Ishikawa (cell line): ENCODE measurements around the gene FGL2.

ENCODE experiments used
- CEBPB ChIP-seq: IDR thresholded peaks from 2 replicates; pipeline ENCODE4 v1.6.1; 2012
- CREB1 ChIP-seq: IDR thresholded peaks from 2 replicates; pipeline ENCODE4 v1.6.1; 2012; ENCODE audit warnings: low read depth
- EGR1 ChIP-seq: IDR thresholded peaks from 2 replicates; pipeline ENCODE4 v1.6.1; 2012
- EP300 ChIP-seq: IDR thresholded peaks from 2 replicates; pipeline ENCODE4 v1.6.1; 2012; ENCODE audit warnings: borderline replicate concordance
- FOXM1 ChIP-seq: IDR thresholded peaks from 2 replicates; pipeline ENCODE4 v1.6.1; 2012; ENCODE audit warnings: low read depth, borderline replicate concordance
- MAX ChIP-seq: IDR thresholded peaks from 2 replicates; pipeline ENCODE4 v1.6.1; 2012
- NFIC ChIP-seq: IDR thresholded peaks from 2 replicates; pipeline ENCODE4 v1.6.1; 2012
- REST ChIP-seq: IDR thresholded peaks from 2 replicates; pipeline ENCODE4 v1.6.1; 2012; ENCODE audit warnings: low read depth, mild to moderate bottlenecking
- TAF1 ChIP-seq: IDR thresholded peaks from 2 replicates; pipeline ENCODE4 v1.6.1; 2012; ENCODE audit warnings: low read depth, mild to moderate bottlenecking
- TCF12 ChIP-seq: IDR thresholded peaks from 2 replicates; pipeline ENCODE4 v1.6.1; 2012; ENCODE audit warnings: low read depth
- TEAD4 ChIP-seq: IDR thresholded peaks from 2 replicates; pipeline ENCODE4 v1.6.1; 2012
- YY1 ChIP-seq: IDR thresholded peaks from 2 replicates; pipeline ENCODE4 v1.6.1; 2012; ENCODE audit warnings: low read depth
- ZBTB7A ChIP-seq: IDR thresholded peaks from 2 replicates; pipeline ENCODE4 v1.6.1; 2012; ENCODE audit warnings: low read depth

DNA sequence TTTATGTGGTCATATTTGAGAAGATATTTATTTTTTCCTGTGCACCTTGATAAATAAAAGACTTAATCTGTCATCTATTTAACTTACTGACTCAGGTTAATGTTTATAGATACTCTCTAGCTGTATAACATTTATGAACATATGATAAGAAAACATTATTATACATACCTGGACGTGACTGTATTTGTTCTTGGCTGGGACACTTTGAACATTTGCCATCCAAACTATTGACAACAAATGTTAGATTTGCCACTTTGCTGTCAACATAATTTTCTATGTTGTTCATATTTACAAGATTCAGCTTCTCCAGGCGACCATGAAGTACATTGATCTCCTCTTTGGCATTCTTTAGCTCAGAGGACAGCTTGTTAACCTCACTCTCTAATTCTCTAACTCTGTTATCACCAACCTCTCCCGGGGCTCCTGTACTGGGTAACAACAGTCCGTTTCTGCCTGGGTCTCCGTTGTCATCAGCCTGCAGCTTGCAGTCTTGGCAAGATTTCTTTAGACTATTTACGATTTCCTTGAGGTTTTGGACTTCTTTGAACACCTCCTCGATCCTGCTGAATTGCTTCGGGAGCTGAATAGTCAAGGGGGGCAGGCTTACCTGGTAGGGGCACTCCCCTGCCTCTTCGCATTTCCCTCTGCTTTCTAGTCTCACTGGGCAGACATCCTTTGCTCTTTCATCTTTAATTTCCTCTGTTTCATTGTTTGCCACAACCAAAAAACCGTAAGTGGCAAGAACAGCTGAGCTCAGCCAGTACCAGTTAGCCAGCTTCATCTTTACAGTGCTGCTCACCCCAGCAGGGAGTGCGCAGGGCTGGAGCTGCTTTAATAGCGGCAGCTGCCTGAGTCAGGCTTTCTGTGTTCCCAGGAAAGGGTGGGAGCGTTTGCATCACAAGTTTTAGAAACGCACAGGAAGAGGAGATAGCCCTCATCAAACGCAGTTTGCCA is at the start of gene FGL2:
- no peak for TF ChIP-seq EP300
- no peak for TF ChIP-seq REST
- TF ChIP-seq CREB1 = no peak
- TF ChIP-seq EGR1 = no peak
- TF ChIP-seq YY1 = no peak
- TF ChIP-seq NFIC = no peak
- no peak for TF ChIP-seq ZBTB7A
- TF ChIP-seq TAF1 = no peak
- no peak for TF ChIP-seq FOXM1
- no peak for TF ChIP-seq TCF12
- TF ChIP-seq CEBPB = no peak
- TF ChIP-seq TEAD4 = no peak
- TF ChIP-seq MAX = no peak
